ENCODE measurements around the gene GBF1. TPM values are rescaled to one million over a fixed set of nuclear protein-coding genes. Genes with fewer than 3 reads are reported as not detected.

The GBF1 gene
- total RNA-seq, 1 donor from 2014 or later, result 8.7 TPM

GRCh38 chr10:102399217-102400021 is 154.1 kb downstream of the GBF1 start:
- Histone ChIP-seq H3K36me3 (ENCODE audit: control insufficient read depth, insufficient read depth, low read length) (peaks cover 35% of the 10 kb centered on the region), H3K27me3 (ENCODE audit: control insufficient read depth, insufficient read depth, low read length) (no peaks in the 10 kb centered on the region), H3K4me3 (ENCODE audit: low read depth, low read length) (peak overlapping the region; percentile 48)
- no peak for FAIRE-seq
- peak; percentile 97 for TF ChIP-seq CTCF (IDR thresholded peaks at IDR 0.05; ENCODE audit: insufficient read depth, low read length, severe bottlenecking)
- DNase-seq (ENCODE audit: low read depth), result peak; percentile 63

- TF ChIP-seq CTCF (IDR thresholded peaks at IDR 0.05; ENCODE audit: insufficient read depth, low read length, severe bottlenecking), result no peak
- Histone ChIP-seq H3K27me3 (ENCODE audit: control insufficient read depth, insufficient read depth, low read length) (no peaks in the 10 kb centered on the region), H3K36me3 (ENCODE audit: control insufficient read depth, insufficient read depth, low read length) (peaks cover 35% of the 10 kb centered on the region), H3K4me3 (ENCODE audit: low read depth, low read length) (no peak overlapping the region)
- no peak for DNase-seq (ENCODE audit: low read depth)
- no peak for FAIRE-seq
Observed at GRCh38 chr10:102400076-102400475, 154.7 kb downstream of the GBF1 start.

GRCh38 chr10:102400598-102401341 is 155.4 kb downstream of the GBF1 start:
- Histone ChIP-seq H3K4me3 (ENCODE audit: low read depth, low read length) (no peak overlapping the region), H3K27me3 (ENCODE audit: control insufficient read depth, insufficient read depth, low read length) (no peaks in the 10 kb centered on the region), H3K36me3 (ENCODE audit: control insufficient read depth, insufficient read depth, low read length) (peaks cover 35% of the 10 kb centered on the region)
- DNase-seq (ENCODE audit: low read depth) (no peak), FAIRE-seq (no peak)
- TF ChIP-seq CTCF (IDR thresholded peaks at IDR 0.05; ENCODE audit: insufficient read depth, low read length, severe bottlenecking), result no peak

GRCh38 chr10:102401342-102401654 is 156.0 kb downstream of the GBF1 start:
- Histone ChIP-seq H3K4me3 (ENCODE audit: low read depth, low read length) (no peak overlapping the region), H3K27me3 (ENCODE audit: control insufficient read depth, insufficient read depth, low read length) (no peaks in the 10 kb centered on the region), H3K36me3 (ENCODE audit: control insufficient read depth, insufficient read depth, low read length) (peaks cover 35% of the 10 kb centered on the region)
- TF ChIP-seq CTCF (IDR thresholded peaks at IDR 0.05; ENCODE audit: insufficient read depth, low read length, severe bottlenecking), result no peak
- FAIRE-seq (no peak), DNase-seq (ENCODE audit: low read depth) (no peak)

GRCh38 chr10:102401735-102402511 is 156.6 kb downstream of the GBF1 start:
- TF ChIP-seq CTCF (IDR thresholded peaks at IDR 0.05; ENCODE audit: insufficient read depth, low read length, severe bottlenecking), result no peak
- H3K36me3 ChIP-seq (ENCODE audit: control insufficient read depth, insufficient read depth, low read length), result peaks cover 35% of the 10 kb centered on the region
- peak; percentile 79 for DNase-seq (ENCODE audit: low read depth)
- no peak for FAIRE-seq
- no peaks in the 10 kb centered on the region for H3K27me3 ChIP-seq (ENCODE audit: control insufficient read depth, insufficient read depth, low read length)
- H3K4me3 ChIP-seq (ENCODE audit: low read depth, low read length), result no peak overlapping the region

Data from bronchial epithelial cell (primary cell).